ENCODE results near the gene CD6.

CD6 gene

DNA sequence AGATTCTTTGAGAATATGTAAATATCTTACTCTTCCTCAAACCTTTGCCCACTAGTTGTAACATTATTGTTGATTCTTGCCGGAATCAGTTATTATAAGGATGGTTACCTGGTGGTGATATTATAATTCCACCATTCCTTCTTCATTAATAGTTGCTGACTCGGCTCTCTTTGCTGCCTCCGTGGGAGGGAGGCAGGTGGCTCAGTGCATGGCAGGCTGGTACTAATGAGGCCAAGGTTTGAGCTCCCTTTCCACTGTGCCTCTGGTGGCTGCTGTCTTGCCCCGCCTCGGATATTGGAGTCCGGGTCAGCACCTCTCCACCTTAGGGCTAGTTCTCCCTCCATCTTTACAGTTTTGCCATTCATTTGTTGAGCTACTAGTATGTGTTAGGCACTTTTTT, 12.7 kb downstream of the CD6 start:
- DNase-seq (ENCODE audit: low read depth): no peak

DNA sequence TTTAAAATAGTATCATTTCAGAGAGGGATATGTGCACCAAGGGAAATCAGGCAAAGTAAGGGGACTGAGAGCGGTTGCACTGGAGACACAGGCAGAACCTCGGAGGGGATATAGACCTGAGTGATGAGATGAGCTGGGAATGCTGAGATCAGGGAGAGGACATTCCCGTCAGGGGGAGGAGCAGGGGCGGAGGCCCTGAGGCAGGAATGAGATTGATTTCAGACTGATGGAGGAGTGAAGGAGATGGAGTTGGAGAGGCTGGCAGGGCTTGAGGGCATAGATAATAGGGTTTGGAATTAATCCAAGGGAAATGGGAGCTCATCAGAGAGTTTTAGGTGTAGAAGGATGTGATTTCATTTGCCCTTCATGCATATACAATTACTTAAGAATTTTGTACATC, 13.2 kb downstream of the CD6 start:
- DNase-seq (ENCODE audit: low read depth): no peak

DNA sequence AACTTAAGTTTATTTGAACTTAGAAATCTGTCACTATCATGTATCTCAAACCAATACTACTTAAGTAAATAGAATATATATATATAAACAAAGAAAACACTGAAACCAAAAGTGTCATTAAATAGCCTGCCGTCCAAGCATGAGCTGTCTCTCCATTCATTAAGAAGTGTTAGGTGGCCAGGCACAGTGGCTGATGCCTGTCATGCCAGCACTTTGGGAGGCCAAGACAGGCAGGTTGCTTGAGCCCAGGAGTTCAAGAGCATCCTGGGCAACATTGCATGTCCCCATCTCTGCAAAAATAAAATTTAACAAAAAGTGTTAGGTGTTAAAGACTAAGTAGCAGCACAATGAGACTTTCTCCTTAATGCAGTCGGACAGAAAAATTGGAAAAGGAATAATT, 14.0 kb downstream of the CD6 start:
- no peak for DNase-seq (ENCODE audit: low read depth)

DNA sequence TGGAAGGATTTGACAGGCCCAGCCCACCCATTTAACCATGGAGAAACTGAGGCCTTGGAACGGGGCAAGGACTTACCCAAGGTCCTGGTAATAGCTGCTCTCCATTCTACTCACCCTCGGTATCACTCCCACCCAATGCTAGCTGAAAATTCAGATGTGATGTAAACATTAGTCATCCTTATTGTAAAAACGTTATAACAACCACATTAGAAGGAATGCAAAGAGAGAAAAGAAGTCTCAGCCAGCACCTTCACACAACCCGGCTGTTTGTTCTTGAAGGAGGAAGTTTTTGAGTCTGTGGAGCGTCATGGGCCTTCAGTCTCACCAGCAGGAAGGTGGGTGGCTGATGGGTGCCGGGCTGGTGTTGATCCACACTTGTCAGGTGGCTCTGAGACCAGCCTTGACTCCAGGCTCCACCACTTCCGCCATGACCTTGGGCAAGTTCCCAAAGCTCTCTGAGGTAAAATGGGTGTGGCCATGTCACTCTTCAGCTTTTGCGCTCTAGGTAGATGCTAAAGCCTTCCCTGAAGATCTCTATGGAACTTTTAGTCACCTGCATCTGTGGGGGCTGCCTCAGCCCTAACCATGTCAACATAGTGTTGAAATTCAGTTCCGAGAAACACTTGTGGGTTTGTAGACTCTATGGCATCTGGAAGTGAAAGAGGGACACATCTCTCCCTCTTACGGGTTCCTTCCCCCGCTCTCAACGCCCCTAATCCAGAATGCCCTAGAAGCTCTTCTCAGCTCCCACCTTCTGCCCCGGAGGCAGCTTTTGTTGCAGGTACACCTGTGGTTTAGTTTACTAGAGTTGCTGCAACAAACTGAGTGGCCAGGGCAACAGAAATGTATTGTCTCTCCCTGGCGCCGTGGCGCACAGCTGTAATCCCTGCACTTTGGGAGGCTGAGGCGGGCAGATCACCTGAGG, 14.8 kb downstream of the CD6 start:
- DNase-seq (ENCODE audit: low read depth): no peak

DNA sequence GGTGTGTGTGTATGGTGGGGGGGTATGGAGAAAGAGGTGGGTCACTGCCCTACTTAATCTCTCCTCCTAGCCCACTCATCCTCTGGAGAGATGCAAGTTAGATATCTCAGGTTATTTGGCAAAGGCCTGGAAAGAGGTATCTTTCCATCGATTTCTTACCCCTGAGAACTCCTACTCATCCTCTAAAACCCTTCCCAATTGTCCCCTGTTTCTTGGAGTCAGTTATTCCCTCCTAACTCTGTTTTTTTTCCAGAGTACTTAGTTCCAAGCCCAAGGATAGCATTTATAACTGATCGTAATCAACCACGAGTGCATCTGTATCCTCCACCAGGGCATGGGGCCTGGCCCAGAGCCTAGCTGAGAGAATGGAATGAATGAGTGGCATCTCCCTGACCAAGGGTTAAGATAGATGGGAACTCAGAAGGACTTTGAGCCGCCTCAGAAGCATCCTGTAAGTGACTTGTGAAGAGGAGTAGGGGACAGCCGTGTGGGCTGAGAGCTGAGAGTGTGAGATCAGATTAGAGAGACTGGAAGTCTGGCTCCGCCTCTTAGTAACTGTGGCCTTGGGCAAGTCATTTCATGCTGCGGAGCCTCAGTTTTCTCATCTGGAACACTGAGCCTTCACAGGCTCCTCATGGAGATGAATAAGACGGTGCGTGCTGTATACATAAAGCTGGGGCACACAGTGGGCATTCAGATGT, 16.2 kb downstream of the CD6 start:
- no peak for DNase-seq (ENCODE audit: low read depth)

DNA sequence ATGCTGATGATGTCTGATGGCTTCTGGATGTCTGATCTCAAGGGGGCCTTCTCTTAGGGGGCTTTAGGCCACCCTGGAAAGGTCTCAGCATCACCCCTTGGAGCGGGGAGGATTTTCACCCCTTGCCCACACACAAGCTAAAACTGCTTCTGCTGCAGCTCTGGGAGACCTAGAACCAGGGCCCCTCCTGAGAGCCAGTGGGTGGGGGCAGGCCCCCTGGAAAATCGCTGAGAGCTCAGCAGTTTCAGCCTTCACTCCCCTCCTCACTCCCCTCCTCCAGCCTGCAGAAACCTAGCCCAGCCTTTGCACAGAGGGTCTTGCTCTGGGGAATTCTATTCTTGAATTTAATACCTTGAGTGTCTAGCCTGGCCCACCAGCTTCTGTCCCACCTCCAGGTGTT, 17.2 kb downstream of the CD6 start:
- DNase-seq (ENCODE audit: low read depth): no peak

DNA sequence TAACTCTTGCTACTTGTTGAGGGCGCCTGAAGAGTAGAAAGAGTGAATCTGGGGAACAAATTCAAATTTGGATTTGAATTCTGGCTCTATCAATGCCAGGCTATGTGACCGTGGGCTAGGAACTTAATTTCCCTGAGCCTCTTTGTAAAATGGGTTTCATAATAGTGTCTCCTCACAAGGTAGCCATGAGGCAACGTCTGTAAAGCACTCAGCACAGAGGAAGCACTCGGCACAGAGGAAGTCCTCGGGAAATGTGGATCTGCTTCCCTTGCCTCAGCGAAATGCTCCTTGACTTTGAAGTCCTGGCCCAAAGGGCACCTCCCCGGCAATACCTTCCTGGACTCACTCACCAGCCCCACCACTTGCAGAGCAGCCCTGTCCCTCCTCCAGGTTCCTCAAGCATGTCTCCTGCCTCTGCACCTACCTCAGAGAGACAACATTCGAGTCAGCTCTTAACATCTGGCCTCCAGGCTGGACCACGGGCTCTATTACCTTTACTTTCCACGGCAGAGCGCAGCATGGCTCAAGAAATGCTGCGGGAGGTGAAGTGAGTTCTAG, 17.7 kb downstream of the CD6 start:
- no peak for DNase-seq (ENCODE audit: low read depth)

DNA sequence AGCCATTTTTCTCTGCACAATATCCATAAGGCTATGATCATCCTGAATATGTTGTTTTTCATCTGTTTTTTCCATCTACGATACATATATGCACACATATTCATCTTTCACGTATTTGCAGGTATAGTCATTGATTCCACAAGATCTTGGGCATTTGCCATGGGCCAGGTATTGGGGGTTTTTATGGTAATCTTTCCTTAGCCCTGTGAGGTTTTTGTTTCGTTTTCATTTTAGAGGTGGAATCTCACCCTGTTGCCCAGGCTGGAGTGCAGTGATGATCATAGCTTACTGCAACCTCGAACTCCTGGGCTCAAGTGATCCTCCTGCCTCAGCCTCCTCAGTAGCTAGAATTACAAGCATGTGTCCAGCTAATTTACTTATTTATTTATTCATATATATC, 20.0 kb downstream of the CD6 start:
- DNase-seq (ENCODE audit: low read depth): no peak

DNA sequence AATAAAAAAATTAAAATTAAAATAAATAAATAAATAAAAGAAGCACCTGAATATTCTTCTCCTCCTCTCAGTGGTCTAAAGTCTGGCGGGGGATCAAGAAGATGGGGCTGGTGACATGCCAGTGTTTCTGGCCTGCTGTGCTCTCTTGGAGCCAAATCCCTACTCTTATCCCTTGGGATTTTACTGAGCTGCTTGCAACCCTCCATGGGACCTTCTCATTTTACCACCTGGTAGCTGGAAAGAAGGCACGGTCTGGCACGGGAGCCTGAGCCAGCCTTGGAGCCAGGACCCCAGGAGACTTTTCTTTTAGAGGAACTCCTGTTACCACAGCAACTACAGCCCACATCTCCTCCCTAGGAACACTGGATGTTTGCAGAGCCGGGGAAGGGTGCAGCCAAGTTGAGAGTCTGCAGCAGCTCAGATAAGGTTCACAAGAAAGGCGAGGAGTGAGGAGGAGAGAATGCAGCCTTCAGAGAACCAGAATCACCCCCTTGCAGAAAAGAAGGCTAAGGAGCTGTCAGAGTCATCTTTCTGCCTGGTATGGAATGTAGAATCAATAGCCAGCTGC, 21.4 kb downstream of the CD6 start:
- no peak for DNase-seq (ENCODE audit: low read depth)

DNA sequence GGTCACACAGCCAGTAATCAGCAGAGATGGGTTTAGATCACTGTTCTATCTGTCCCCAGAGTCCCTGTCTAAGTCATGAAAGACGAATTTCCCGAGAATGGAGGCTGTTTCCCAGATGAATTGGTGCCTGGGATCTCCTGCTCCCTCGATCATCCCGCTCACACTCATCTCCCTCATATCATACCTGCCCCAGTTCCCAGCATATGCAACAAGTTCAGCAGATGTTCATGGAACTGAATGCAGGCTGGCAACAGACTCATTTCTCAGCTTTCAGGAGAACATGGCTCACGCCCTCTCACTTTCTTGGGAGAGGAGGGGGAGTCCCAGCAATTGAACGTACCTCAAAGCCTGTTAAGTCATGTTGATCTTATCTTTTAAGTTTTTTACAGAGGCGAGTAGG, 22.1 kb downstream of the CD6 start:
- DNase-seq (ENCODE audit: low read depth): no peak

DNA sequence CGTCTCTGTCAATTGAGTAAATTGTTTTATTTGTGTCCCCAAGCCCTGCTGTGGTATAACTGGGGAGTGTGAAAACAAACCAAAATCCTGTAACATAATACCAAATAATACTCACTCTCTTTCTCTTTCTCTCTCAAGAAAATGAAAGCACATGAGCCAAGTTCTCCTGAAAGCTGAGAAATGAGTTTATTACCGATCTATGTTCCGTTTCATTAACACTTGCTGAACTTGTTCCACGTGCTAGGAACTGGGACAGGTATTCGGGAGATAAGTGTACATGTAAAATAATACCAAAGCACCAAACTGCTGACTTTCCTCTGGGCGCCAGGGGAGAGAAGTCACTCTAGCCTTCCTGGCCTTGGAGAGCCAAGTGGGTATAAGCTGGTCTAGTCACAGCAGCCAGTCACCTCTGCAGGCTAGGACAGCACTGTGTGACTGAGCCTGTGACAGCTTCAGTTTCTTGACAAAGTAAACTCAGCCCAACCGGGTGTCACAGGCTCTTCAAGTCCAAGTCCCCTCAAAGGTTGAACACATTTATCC, 23.1 kb downstream of the CD6 start:
- no peak for DNase-seq (ENCODE audit: low read depth)

DNA sequence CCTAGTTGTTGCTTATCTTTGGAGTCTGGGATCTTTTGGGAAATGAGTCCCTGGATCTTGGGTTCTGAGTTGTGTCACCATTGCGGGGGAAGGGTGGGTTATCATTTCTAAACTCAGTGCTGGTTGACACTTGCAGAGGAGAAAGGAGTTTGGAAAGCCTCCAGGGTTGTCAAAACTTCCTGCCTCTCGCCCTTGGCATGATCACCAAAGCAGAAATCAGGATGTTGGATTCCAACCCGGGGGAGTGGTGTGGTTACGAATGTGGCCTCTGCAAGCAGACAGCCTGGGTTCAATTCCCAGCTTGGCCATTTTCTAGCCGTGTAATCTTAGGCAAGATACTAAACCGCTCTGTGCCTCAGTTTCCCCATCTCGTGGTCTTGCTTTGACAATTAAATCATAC, 24.3 kb downstream of the CD6 start:
- DNase-seq (ENCODE audit: low read depth): no peak

DNA sequence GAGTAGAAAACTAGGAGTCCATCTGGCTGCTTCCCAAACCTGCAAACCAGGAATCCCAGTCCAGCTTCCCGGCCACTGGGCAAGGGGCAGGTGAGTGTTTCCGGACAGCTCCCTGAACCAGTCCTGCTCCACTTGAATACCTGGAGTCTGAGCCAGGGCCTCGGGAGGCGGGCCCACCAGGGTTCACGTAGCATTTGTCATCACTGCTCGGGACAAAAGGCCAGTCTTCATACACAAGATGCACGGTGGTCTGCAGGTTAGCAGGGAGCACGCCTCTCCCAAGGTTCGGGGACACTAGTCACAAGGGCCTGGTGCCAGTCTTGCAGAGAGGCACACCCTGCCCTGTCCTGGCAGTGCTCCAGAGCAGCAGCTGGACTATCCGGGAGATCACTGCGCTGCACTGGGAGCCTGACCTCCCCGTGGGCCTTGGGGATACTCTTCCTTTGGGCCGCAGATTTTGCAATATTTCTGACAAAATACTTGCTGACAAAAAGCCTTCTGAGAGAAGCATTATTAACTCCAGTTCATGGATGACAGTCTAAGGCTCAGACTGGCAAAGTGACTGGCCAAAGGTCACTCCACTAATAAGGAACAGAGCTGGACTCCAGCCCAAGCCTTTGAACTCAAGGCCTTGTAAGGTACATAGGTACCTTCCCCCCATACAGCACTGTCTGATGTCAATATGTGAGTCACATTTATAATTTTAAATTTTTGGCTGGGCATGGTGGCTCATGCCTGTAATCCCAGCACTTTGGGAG, 25.1 kb downstream of the CD6 start:
- no peak for DNase-seq (ENCODE audit: low read depth)

DNA sequence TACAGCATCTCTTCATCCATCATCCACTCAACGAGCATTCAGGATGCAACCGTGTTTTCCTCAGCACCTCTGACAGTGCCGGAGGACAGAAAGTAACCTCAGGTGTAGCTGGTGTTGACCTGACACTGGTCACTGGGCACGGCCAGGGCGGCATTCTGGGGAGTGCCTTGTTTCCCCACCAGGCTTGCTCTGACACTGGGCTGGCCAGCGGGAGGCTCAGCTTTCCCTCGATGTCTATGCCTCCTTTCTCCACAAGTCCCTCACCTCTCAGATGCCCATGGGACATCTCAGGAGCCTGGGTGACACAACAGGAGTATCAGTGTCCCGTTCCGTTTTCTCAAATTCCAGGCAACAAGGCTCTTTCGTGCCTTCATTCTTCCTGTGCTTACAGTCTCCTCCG, 28.9 kb downstream of the CD6 start:
- no peak for DNase-seq (ENCODE audit: low read depth)

DNA sequence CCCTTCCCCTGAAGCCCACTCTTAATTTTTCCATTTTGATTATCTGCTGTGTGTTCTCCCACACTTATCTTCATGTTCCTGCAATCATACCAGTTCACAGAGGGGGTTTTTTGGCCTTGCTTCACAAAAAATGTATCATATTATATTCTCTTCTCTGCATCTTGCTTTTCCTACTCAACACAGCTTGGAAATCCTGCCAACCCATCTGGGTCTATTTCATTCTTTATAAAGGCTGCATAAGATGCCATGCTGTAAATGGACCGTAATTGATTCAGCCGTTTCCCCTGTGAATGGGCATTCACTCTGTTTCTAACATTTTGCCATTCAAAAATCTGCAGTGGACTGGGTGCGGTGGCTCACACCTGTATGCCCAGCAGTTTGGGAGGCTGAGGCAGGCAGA, 30.5 kb downstream of the CD6 start:
- DNase-seq (ENCODE audit: low read depth): no peak

DNA sequence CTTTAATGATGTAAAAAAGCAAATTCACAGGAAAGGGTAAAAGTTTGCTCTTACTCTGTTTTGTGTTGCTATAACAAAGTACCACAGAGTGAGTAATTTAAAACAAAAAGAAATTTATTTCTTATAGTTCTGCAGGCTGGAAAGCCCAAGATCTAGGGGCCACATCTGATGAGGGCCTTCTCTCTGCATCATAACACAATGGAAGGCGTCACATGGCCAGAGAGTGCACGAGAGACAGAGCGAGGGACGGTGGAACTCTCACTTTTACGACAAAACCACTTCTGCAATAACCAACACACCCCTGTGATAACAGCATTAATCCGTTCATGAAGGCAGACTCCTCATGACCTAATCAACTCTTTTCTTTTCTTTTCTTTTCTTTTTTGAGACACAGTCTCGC, 31.1 kb downstream of the CD6 start:
- no peak for DNase-seq (ENCODE audit: low read depth)

DNA sequence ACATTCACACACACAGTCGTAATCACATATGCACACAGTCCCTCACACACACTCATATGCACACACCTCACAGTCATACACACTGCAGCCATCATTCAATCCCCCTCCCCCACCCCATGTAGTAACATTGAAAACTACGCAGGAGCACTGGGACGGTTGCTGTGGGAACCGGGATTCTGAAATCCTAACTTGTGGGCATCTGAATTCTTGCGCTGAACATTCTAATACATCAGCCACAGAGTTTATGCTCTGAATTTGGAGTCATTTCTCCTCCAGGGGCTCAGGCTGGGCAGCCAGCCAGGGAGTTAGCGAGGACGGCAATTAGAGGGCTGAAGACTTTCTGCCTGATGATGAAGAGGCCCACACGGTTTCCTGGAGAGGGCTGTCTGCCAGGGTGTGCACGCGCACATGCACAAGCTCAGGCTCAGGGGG, 32.7 kb downstream of the CD6 start:
- peak; percentile 36 for DNase-seq (ENCODE audit: low read depth)

DNA sequence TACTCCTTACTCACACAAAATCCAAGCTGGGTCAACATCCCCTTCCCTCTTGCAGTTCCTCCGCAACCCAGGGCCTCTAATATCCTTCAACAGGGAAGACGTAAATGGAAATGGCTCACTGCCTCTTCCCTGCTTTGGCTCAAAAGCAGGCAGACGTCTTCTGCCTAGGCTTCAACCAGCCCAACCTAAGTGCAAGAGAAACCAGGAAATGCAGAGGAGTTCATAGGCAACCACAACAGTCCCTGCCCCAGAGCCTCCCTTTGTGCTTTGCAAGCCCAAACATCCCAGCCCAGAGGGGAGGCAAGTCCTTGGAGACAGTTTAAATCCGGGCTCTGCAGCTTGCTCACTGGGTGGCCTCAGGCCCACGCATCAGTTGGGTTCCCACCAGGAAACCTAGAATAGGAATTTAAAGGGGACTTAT, 33.3 kb downstream of the CD6 start:
- DNase-seq (ENCODE audit: low read depth): no peak

DNA sequence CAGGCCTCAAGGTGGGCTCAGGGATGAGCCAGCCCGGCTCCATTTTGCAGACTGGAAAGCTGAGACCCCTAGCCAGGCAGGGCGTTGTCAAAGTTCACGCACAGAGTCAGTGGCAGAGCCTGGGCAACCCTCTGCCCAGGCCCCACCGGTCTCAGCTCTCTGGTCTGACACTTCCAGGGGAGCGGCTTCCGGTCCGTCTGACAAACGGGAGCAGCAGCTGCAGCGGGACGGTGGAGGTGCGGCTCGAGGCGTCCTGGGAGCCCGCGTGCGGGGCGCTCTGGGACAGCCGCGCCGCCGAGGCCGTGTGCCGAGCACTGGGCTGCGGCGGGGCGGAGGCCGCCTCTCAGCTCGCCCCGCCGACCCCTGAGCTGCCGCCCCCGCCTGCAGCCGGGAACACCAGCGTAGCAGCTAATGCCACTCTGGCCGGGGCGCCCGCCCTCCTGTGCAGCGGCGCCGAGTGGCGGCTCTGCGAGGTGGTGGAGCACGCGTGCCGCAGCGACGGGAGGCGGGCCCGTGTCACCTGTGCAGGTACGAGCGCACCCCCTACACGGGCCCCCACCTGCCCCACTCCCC, 36.0 kb downstream of the CD6 start:
- no peak for DNase-seq (ENCODE audit: low read depth)

DNA sequence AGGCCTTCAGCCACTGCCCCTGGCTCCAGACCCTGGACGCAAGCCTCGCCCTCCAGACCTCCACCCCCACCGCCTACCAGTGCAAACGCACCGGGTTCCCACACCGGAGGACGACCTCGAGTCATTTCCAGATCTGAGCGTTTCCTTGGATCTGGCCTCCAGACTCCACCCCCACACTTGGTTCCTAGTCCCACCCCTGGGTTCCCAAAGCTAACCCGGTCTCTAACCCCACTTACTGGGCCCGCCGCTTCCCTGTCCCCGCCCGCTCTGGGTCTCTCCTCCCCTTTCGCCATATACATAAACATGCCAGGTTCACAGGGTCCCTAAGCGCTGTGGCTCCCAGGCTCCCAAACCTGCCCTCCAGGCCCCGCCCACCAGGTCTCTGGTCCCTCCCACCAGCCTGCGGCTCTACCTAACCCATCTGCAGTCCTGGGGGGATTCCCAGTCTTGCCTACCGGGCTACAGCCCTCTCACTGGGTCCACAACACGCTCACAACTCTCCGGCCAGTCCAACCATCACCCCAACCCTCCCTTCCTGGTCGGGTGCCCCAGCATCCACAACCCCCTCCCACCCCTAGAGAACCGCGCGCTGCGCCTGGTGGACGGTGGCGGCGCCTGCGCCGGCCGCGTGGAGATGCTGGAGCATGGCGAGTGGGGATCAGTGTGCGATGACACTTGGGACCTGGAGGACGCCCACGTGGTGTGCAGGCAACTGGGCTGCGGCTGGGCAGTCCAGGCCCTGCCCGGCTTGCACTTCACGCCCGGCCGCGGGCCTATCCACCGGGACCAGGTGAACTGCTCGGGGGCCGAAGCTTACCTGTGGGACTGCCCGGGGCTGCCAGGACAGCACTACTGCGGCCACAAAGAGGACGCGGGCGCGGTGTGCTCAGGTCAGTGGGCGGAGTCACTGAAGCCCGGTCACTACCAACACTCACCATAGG, 36.7 kb downstream of the CD6 start:
- no peak for DNase-seq (ENCODE audit: low read depth)
